Pancreas (tissue), 10 donors: Measurements from ENCODE around the gene NEMP2. TPM values are rescaled to one million over a fixed set of nuclear protein-coding genes. Genes with fewer than 3 reads are reported as not detected.

ENCODE experiments used
- ATAC-seq, 4 donors: fragments of 200-7000 bp; cut with Tn5 transposase; one replicate each; pipeline versions ENCODE4 v1.8.0 to v1.9.1; 2020; ENCODE audit warnings: mild to moderate bottlenecking in 4 of 4, moderate library complexity in 4 of 4
- DNase-seq, 6 donors: peaks; one replicate each; pipeline ENCODE4 v3.0.0-alpha.2; 2020
- FAIRE-seq: peaks from 2 replicates; lab custom pipeline; 2012; peaks lifted over from hg19 to GRCh38; lab: Jason Lieb, UNC
- H3K27ac ChIP-seq, 4 donors: fragments of 200-600 bp; sonication (generic); 1 replicate in 3 of 4; 2 replicates in 1 of 4; pipeline versions ENCODE4 v1.5.0 to v1.8.0; 2020
- H3K27me3 ChIP-seq, 4 donors: fragments of 200-600 bp; one replicate each; pipeline ENCODE4 v1.8.0; 2021
- H3K36me3 ChIP-seq, 3 donors: fragments of 200-600 bp; sonication (generic) in 1 of 3; one replicate each; pipeline versions ENCODE4 v1.5.0 to v1.8.0; 2020 to 2021
- H3K4me1 ChIP-seq, 3 donors: fragments of 200-600 bp; one replicate each; pipeline ENCODE4 v1.8.0; 2021
- H3K4me3 ChIP-seq, 4 donors: fragments of 200-600 bp; sonication (generic) in 2 of 4; one replicate each; pipeline versions ENCODE4 v1.5.0 to v1.8.0; 2020 to 2021
- H3K9me3 ChIP-seq, 4 donors: fragments of 200-600 bp; one replicate each; pipeline ENCODE4 v1.8.0; 2021
- CTCF ChIP-seq, 4 donors: fragments of 200-600 bp; sonication (generic) in 3 of 4; IDR thresholded peaks; one replicate each; pipeline versions ENCODE4 v1.5.0 to v1.8.0; 2021; ENCODE audit warnings: antibody characterized with exemption in 4 of 4
- WGBS, 2 donors: extraction: QIAGEN DNeasy Blood & Tissue Kit; methylation state at CpG; one replicate each; pipeline ENCODE4 v1.1.7; 2013; 5-methylcytosine and 5-hydroxymethylcytosine counted together
- intact Hi-C, 3 donors: fragments of 100-400 bp; cut with DNase I; formaldehyde crosslinking; loops; one replicate each; pipeline versions ENCODE4 v1.11.1 to v1.14.2; 2022
- polyA plus RNA-seq, 2 donors: library from polyadenylated mRNA; stranded (reverse); fragments of 200-250 nt; gene quantifications; one replicate each; pipeline ENCODE4 v1.2.3, GENCODE V29; 2013
- total RNA-seq, 6 donors: library from RNA; stranded (reverse); fragmentation: NEBNext Ultra II Directional in 4 of 6; extraction: Animal tissue kit (Norgen Biotek cat#: 25700) in 4 of 6; gene quantifications; one replicate each; pipeline versions ENCODE4 v1.2.1 to v1.2.4, GENCODE V29; 2021 to 2023
- donor health status: healthy with polysubstance abuse.
- donor health status: DM: no; HTN: no; CAD: no; lungs with moderate emphysema.
- donor health status: DM: no; HTN: no; CAD: no.
- donor health status: control.
- donor health status: control.
- donor health status: Bipolar disorder and iron deficiency.
- donor health status: DM: yes; HTN: yes; CAD: no.
- donor health status: DM: no; HTN: no; CAD: no.
- donor health status: DM: no; HTN: no; CAD: no.
- donor health status: DM: yes; HTN: yes; CAD: no.

Gene NEMP2
- total and polyA plus RNA-seq, 8 donors = 0.42 to 3.1 (median 1.2) TPM

- Histone ChIP-seq H3K4me3 (no peak overlapping the region), H3K4me1 (peaks cover 0 to 11% (median 0%) of the 10 kb centered on the region in 3 donors), H3K9me3 (no peaks in the 10 kb centered on the region), H3K27me3 (no peaks in the 10 kb centered on the region), H3K36me3 (no peaks in the 10 kb centered on the region), H3K27ac (no peak overlapping the region)
- TF ChIP-seq CTCF (IDR thresholded peaks at IDR 0.05) = no peak
- ATAC-seq (no peak), DNase-seq (no peak), FAIRE-seq (no peak)
- WGBS, 2 donors = 93 to 95% methylated on average over 7 of the region's 7 CpGs
- intact Hi-C loops = no loop called here
Measured at GRCh38 chr2:190579915-190580846, 45.7 kb upstream of the NEMP2 start.

- H3K4me3 ChIP-seq = no peak overlapping the region
- peak; percentile 51 for FAIRE-seq
- no peaks in the 10 kb centered on the region for H3K9me3 ChIP-seq
- no peak overlapping the region for H3K27ac ChIP-seq
- no peak for ATAC-seq
- H3K4me1 ChIP-seq = peaks cover 0 to 11% (median 0%) of the 10 kb centered on the region in 3 donors
- no peak for DNase-seq
- H3K27me3 ChIP-seq = no peaks in the 10 kb centered on the region
- intact Hi-C loops = no loop called here
- WGBS, 2 donors = 51 to 52% methylated on average over 2 of the region's 2 CpGs
- H3K36me3 ChIP-seq = no peaks in the 10 kb centered on the region
- no peak for TF ChIP-seq CTCF (IDR thresholded peaks at IDR 0.05)
Measured at GRCh38 chr2:190579058-190579410, 44.5 kb upstream of the NEMP2 start.

GRCh38 chr2:190578158-190579057 is 43.9 kb upstream of the NEMP2 start:
- 3 to 5% methylated on average over 6 of the region's 6 CpGs for WGBS, 2 donors
- DNase-seq = peak in 2 of 6 donors; percentile 8 to 17
- no peaks in the 10 kb centered on the region for H3K27me3 ChIP-seq
- FAIRE-seq = no peak
- no peak for TF ChIP-seq CTCF (IDR thresholded peaks at IDR 0.05)
- no peak overlapping the region for H3K4me3 ChIP-seq
- H3K9me3 ChIP-seq = no peaks in the 10 kb centered on the region
- no peak overlapping the region for H3K27ac ChIP-seq
- intact Hi-C loops = no loop called here
- peaks cover 0 to 11% (median 0%) of the 10 kb centered on the region in 3 donors for H3K4me1 ChIP-seq
- ATAC-seq = peak; percentile 61 to 77 (median 76)
- H3K36me3 ChIP-seq = no peaks in the 10 kb centered on the region

GRCh38 chr2:190576573-190576972 is 42.1 kb upstream of the NEMP2 start:
- Histone ChIP-seq H3K4me3 (no peak overlapping the region), H3K36me3 (no peaks in the 10 kb centered on the region), H3K27ac (no peak overlapping the region), H3K9me3 (no peaks in the 10 kb centered on the region), H3K4me1 (peaks cover 0 to 11% (median 0%) of the 10 kb centered on the region in 3 donors), H3K27me3 (no peaks in the 10 kb centered on the region)
- no peak for TF ChIP-seq CTCF (IDR thresholded peaks at IDR 0.05)
- intact Hi-C loops = no loop called here
- WGBS, 2 donors = 91 to 93% methylated on average over 6 of the region's 6 CpGs
- ATAC-seq = no peak
- peak; percentile 29 for FAIRE-seq
- DNase-seq = no peak
